Cerebellar cortex (tissue), 1 donor: Measurements from ENCODE around the gene ITGA11.

Experiments
- DNase-seq: peaks from one replicate; pipeline ENCODE4 v3.0.0-alpha.2; 2015; ENCODE audit warnings: low spot score

Gene ITGA11

GRCh38 chr15:68265081-68265480 is 166.9 kb downstream of the ITGA11 start:
- DNase-seq: no peak

DNA sequence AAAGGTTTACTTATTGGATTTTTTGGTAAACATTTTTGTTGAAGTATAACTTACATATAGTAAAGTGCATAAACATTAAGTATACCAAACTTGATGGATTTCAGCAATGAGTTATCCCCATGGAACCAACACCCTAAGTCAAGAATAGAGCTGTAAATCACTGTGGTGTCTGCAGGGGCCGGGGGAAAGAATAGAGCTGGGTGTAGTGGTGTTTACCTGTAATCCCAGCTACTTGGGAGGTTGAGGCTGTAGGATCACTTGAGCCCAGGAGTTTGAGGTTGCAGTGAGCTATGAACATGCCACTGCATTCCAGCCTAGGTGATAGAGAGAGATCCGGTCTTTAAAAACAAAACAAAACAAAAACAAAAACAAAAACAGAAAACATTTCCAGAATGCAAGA is 167.7 kb downstream of the ITGA11 start:
- DNase-seq: no peak

- DNase-seq: no peak
Observed at GRCh38 chr15:68262514-68263356, 169.2 kb downstream of the ITGA11 start.

DNA sequence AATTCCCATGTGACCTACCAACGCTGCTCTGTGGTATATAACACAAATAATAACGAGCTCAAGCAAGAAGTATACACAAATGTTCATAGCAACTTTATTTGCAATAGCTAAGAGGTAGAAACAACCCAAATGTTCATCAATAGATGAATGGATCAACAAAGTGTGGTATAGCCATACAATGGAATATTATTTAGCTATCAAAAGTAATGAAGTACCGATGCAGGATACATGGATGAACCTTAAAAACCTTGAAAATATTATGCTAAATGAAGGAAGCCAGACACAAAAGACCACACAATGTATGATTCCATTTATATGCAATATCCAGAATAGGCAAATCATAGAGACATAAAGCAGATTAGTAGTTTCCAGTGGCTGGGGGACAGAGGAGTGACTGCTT is 170.0 kb downstream of the ITGA11 start:
- no peak for DNase-seq

DNA sequence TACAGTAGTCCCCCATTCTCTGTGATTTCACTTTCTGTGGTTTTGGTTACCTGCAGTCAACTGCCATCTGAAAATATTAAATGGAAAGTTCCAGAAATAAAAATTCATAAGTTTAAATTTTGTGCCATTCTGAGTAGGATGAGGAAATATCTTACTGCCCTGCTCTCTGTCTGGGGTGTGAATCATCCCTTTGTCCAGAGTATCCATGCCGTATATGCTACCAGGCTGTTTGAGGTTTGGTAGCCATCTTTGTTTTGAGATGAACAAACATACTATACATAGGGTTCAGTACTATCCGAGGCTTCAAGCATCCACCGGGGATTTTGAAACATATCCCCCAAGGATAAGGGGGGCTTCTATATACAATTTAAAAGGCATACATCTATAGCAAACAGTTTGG is 170.7 kb downstream of the ITGA11 start:
- DNase-seq: no peak

DNA sequence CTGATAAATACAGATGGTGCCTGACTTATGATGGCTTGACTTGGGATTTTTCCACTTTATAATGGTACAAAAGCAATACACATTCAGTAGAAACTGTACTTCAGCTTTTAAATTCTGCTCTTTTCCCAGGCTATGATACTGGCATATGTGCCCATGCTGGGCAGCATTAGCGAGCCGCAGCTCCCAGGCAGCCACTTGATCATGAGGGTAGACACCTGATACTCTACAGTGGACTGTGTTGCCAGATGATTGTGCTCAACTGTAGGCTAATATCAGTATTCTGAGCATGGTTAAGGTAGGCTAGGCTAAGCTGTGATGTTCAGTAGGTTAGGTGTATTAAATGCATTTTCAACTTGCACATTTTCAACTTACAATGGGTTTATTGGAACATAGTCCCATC is 172.1 kb downstream of the ITGA11 start:
- no peak for DNase-seq

DNA sequence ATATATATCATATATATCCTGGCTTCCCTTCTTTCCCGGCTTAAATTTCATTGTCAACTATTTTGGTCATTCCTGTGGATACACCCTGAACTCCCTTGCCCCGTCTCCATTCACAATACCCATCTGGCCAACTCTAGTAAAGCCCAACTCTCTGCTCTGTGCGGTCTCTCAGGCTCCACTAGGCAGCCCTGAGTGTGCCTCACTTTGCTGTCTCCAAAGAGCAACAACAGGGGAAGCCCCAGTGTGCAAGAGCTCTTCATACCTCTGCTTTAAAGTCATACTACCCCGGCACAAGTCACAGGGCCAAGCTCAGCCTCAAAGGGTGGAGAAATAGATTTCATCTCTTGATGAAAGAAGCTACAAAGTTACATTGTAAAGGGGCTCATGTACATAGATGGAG is 173.3 kb downstream of the ITGA11 start:
- DNase-seq: no peak

DNA sequence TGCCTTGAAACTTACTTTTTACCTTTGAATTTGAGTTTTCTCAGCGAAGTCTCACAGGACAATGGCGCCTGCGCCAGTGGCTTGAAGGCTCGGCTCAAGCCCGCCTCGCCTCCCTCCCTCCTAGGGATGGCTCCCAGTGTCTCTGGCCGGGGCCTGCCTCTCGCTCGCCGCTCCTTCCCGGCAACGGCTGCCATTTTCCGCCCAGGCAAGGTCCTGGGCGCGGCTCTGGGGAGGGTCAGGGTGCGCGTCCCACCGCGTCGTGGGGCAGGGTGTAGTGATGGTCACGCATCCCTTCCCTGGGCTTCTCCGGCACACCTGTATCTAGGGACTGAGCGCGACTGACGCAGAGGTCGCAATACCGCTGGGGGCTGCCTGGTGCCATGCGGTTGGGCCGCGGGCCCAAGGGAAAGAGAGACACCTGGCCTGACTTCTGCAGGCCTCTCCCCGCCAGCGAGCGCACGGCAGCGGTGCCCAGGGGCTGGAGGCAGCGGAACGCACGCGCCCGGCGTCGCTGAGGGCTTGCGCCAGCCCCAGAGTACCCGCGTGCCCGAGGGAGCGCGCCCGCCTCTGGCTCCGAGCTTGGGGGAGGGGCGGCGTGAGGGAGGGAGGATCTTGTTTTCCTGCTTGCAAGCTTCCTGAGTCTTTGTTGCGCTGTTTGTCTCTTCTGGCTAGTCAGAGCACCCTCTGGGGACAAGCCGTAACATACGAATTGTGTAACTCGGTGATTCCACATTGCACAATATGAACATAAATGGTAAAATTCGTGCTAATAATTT is 175.1 kb downstream of the ITGA11 start:
- peak; percentile 85 for DNase-seq

DNA sequence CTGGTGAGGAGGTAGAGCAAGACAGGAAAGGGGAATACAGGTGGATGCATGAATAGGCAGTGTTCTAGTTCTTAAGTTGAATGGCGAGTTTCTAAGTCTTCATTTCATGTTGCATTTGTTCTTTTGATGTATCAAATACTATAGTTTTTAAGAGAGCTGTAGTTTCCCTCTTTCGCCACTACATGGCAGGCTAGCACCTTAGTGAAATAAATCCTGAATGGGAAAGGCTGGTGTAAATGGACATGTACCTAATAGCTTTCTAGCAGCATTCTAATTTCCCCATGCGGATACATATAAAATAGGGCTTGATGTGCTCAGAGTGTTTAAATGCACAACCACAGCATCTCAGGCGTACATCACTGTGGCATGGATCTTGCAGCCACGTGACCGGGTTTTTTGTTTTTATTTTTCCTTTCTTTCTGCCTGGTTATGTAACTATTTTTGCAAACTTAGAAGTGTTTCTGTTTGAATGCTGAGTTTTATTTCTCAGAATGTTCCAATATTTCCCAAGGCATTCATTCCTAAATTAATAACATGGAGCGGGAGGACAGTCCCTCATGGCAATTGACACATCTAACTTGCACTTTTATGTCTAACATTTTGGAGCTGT is 178.9 kb downstream of the ITGA11 start:
- DNase-seq: peak; percentile 88

DNA sequence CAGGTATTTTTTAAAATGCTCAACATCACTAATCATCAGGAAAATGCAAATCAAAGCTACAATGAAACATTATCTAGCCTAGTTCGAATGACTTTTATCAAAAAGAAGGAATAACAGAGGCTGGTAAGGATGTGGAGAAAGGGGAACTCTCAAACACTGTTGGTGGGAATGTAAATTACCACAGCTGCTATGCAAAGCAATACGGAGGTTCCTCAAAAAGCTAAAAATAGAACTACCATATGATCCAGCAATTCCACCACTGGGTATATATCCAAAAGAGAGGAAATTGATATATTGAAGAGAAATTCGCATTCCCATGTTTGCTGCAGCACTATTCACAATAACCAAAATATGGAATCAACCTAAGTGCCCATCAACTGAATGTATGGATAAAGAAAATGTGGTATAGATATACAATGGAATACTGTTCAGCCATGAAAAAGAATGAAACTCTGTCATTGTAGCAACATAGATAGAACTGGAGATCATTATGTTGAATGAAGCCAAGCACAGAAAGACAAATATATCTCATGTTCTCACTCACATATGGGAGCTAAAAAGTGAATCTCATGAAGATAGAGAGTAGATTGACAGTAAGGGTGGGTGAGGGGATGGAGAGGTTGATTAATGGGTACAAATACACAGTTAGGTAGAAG is 182.8 kb downstream of the ITGA11 start:
- no peak for DNase-seq
